ENCODE data around the gene ADAMTS19.

- no peak for TF ChIP-seq RAD21 (IDR thresholded peaks at IDR 0.05; ENCODE audit: low read depth)
- TF ChIP-seq REST (IDR thresholded peaks at IDR 0.05; ENCODE audit: low read depth) = no peak
- TF ChIP-seq USF1 (IDR thresholded peaks at IDR 0.05) = no peak
- no peak for TF ChIP-seq EP300 (IDR thresholded peaks at IDR 0.05; ENCODE audit: borderline replicate concordance)
- no peak for TF ChIP-seq TCF12 (IDR thresholded peaks at IDR 0.05; ENCODE audit: low read depth)
- no peak for TF ChIP-seq MAX (IDR thresholded peaks at IDR 0.05)
- no peak for TF ChIP-seq YY1 (IDR thresholded peaks at IDR 0.05; ENCODE audit: low read depth)
- TF ChIP-seq EGR1 (IDR thresholded peaks at IDR 0.05) = no peak
- no peak for TF ChIP-seq CEBPB (IDR thresholded peaks at IDR 0.05)
- TF ChIP-seq FOXM1 (IDR thresholded peaks at IDR 0.05; ENCODE audit: borderline replicate concordance, low read depth) = no peak
- TF ChIP-seq TEAD4 (IDR thresholded peaks at IDR 0.05) = no peak
- no peak for TF ChIP-seq TAF1 (IDR thresholded peaks at IDR 0.05; ENCODE audit: low read depth)
These were observed 46.5 kb upstream of the ADAMTS19 start for GRCh38 chr5:129413570-129413969.
